Measurements from ENCODE around the gene FAF1. TPM values are rescaled to one million over a fixed set of nuclear protein-coding genes. Genes with fewer than 3 reads are reported as not detected.

FAF1 gene
- total RNA-seq, 1 experiment from 2014 or later, result 73.2 TPM

GRCh38 chr1:50542362-50542761 is 417.7 kb downstream of the FAF1 start:
- TF ChIP-seq EGR1 (IDR thresholded peaks at IDR 0.05; ENCODE audit: low read depth) (no peak), EZH2 (IDR thresholded peaks at IDR 0.05) (no peak), TCF7L2 (IDR thresholded peaks at IDR 0.05; ENCODE audit: borderline replicate concordance, extremely low read depth, insufficient read depth, insufficient read length) (no peak), ZNF274 (IDR thresholded peaks at IDR 0.05; ENCODE audit: low read depth, low read length) (no peak), CTCF (IDR thresholded peaks at IDR 0.05 in 2 of 3, conservative IDR thresholded peaks at IDR 0.05 in 1 of 3; ENCODE audit: borderline replicate concordance in 1 of 3, insufficient read depth in 1 of 3, low read depth in 2 of 3, low read length in 2 of 3) (no peak), RAD21 (IDR thresholded peaks at IDR 0.05; ENCODE audit: low read depth) (no peak), YY1 (IDR thresholded peaks at IDR 0.05; ENCODE audit: extremely low read depth, insufficient replicate concordance, low read depth, low read length) (no peak), MAX (IDR thresholded peaks at IDR 0.05) (no peak), CBX3 (IDR thresholded peaks at IDR 0.05; ENCODE audit: low read depth) (no peak), ZFX (IDR thresholded peaks at IDR 0.05) (no peak), JUND (IDR thresholded peaks at IDR 0.05) (no peak), FOSL1 (IDR thresholded peaks at IDR 0.05; ENCODE audit: low read depth) (no peak), EZH2phosphoT487 (IDR thresholded peaks at IDR 0.05; ENCODE audit: borderline replicate concordance) (no peak)
- no peak for DNase-seq (ENCODE audit: low read depth, low spot score)
- intact Hi-C loops (cut with micrococcal nuclease), result no loop called here
- Histone ChIP-seq H2AFZ (ENCODE audit: low read depth, low read length, poor library complexity, severe bottlenecking) (no peak overlapping the region), H3K9me2 (ENCODE audit: insufficient read depth) (no peaks in the 10 kb centered on the region), H3K27me3 (ENCODE audit: insufficient read depth, low read length) (no peaks in the 10 kb centered on the region), H3K9ac (ENCODE audit: low read length) (no peak overlapping the region), H3K4me3 (replicated peaks in 1 of 2; ENCODE audit: low read depth in 1 of 2, low read length in 2 of 2) (no peak overlapping the region), H3K27ac (ENCODE audit: low read depth, low read length) (no peak overlapping the region), H3K4me2 (ENCODE audit: low read length) (no peak overlapping the region), H4K20me1 (ENCODE audit: insufficient read depth) (no peaks in the 10 kb centered on the region; the same call in 1 of the 2 replicates), H3K36me3 (ENCODE audit: control insufficient read depth in 1 of 2, insufficient read depth in 2 of 2, low read length in 2 of 2) (no peaks in the 10 kb centered on the region), H3K79me2 (ENCODE audit: insufficient read depth, low read length) (no peaks in the 10 kb centered on the region), H3K4me1 (ENCODE audit: control insufficient read depth in 1 of 2, insufficient read depth in 2 of 2, low read length in 2 of 2) (no peaks in the 10 kb centered on the region), H3K9me3 (ENCODE audit: control insufficient read depth in 1 of 2, insufficient read depth in 1 of 2, low read depth in 1 of 2, low read length in 2 of 2) (no peaks in the 10 kb centered on the region)
- CTCF ChIA-PET, result no interaction called here
- ATAC-seq, result no peak
- POLR2A ChIA-PET, result no interaction called here
- RAD21 ChIA-PET (ENCODE audit: low non-redundant PET in 1 of 2, low total read pairs in 2 of 2, uncharacterized antibody in 2 of 2, unreplicated experiment in 2 of 2), result no interaction called here
- BruUV-seq (replicated peaks), result no TSS peak
